GM11168 (cell line): Measurements from ENCODE around the gene SLC35B4.

ENCODE experiments used
- in situ Hi-C: fragments of 300-500 bp; cut with MboI; formaldehyde crosslinking; loops from one replicate; pipeline ENCODE4 v1.12.0; 2022; ENCODE audit warnings: low sequenced_read_pairs; ENCODE audit not compliant: unreplicated experiment

The SLC35B4 gene

GRCh38 chr7:134316539-134317344 is at the start of gene SLC35B4:
Gene SLC35B4 (minus strand): TSS chr7:134316930. CDS start chr7:134316751, 179 bp downstream.
- in situ Hi-C loops = no loop called here

- in situ Hi-C loops = no loop called here
Measured at GRCh38 chr7:134366481-134366880, 49.8 kb upstream of the SLC35B4 start.

GRCh38 chr7:134365341-134366054 is 48.8 kb upstream of the SLC35B4 start:
- in situ Hi-C loops = no loop called here

GRCh38 chr7:134364619-134365037 is 47.9 kb upstream of the SLC35B4 start:
- in situ Hi-C loops = no loop called here

- in situ Hi-C loops = no loop called here
Measured at GRCh38 chr7:134362587-134363483, 46.1 kb upstream of the SLC35B4 start.

GRCh38 chr7:134359787-134360432 is 43.2 kb upstream of the SLC35B4 start:
- in situ Hi-C loops = no loop called here

- in situ Hi-C loops = no loop called here
Measured at GRCh38 chr7:134357486-134357885, 40.8 kb upstream of the SLC35B4 start.

GRCh38 chr7:134356421-134356936 is 39.7 kb upstream of the SLC35B4 start:
- in situ Hi-C loops = no loop called here

- in situ Hi-C loops = no loop called here
Measured at GRCh38 chr7:134355927-134356326, 39.2 kb upstream of the SLC35B4 start.

- in situ Hi-C loops = no loop called here
Measured at GRCh38 chr7:134355004-134355525, 38.3 kb upstream of the SLC35B4 start.

- in situ Hi-C loops = no loop called here
Measured at GRCh38 chr7:134353411-134353810, 36.7 kb upstream of the SLC35B4 start.

- in situ Hi-C loops = no loop called here
Measured at GRCh38 chr7:134351424-134351823, 34.7 kb upstream of the SLC35B4 start.

GRCh38 chr7:134350709-134351108 is 34.0 kb upstream of the SLC35B4 start:
- in situ Hi-C loops = no loop called here

GRCh38 chr7:134347567-134347966 is 30.8 kb upstream of the SLC35B4 start:
- in situ Hi-C loops = no loop called here

- in situ Hi-C loops = no loop called here
Measured at GRCh38 chr7:134343796-134344195, 27.1 kb upstream of the SLC35B4 start.

- in situ Hi-C loops = no loop called here
Measured at GRCh38 chr7:134343136-134343535, 26.4 kb upstream of the SLC35B4 start.

- in situ Hi-C loops = no loop called here
Measured at GRCh38 chr7:134339475-134339874, 22.7 kb upstream of the SLC35B4 start.

- in situ Hi-C loops = no loop called here
Measured at GRCh38 chr7:134337980-134338379, 21.2 kb upstream of the SLC35B4 start.

GRCh38 chr7:134334408-134334807 is 17.7 kb upstream of the SLC35B4 start:
- in situ Hi-C loops = no loop called here

- in situ Hi-C loops = no loop called here
Measured at GRCh38 chr7:134333943-134334342, 17.2 kb upstream of the SLC35B4 start.
